MV-4-11 (cell line): ENCODE data around the gene UBE2QL1.
A peak's percentile ranks its signal among the peaks of the same experiment; 100 is the strongest.

Source experiments
- DNase-seq: peaks from one replicate; lab custom pipeline; 2025; lab: John Stamatoyannopoulos, UW

The UBE2QL1 gene

DNA sequence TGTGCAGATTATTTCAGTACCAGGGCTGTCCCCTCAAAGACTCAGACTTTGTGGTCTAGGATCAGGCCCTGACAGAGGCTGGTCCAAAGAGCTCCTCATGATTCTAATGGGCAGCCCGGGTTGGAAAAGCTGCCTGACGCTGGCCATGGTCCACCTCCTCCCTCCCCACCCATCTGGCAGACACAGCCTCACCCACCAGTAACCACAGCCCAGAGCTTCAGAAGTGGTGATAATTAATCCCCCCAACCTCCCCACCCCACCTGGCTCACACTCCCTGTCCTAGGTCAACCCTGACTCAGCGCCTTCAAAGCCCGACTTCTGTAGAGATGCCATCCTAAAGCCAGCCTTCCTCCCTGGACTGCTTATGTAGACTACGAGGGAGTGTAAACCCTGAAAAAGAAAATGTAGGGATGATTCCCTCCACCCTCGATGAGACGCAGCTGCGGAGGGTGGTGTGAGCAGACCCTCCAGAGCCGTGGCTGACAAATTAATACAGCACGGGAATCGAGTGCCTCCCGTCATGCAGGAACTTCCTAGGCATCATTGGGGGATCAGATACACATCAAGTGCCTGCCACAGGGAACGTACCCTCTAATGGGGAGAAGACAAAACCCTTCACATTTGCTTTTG, 7.0 kb downstream of the UBE2QL1 start:
- no peak for DNase-seq

DNA sequence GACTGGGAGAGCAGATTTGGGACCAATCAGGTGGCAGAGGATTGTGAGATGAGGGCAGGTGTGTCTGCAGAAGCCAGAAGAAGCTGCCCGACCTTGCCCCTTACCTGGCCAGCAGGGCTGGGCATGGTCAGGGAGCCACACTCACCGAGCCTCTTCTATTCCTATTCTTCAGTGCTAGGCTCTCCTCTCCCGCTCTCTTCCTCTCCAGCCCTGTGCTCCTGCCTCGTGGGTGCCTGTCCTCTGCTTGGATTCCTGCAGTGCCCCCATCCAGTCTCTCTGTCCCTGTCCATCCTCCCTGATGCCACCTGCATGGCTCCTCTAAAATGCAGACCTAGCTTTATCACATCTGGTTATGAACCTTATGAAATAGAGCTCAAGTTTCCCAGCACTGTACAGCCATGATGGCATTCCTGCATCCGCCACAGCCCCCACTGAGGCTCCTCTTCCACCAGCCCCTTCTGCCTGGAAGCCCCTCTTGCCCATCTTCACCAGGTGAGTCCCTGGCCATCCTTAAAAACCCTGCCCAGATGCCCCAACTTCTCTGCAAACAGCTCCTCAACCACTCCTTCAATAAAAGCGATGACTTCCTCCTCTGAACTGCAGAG, 8.2 kb downstream of the UBE2QL1 start:
- no peak for DNase-seq

DNA sequence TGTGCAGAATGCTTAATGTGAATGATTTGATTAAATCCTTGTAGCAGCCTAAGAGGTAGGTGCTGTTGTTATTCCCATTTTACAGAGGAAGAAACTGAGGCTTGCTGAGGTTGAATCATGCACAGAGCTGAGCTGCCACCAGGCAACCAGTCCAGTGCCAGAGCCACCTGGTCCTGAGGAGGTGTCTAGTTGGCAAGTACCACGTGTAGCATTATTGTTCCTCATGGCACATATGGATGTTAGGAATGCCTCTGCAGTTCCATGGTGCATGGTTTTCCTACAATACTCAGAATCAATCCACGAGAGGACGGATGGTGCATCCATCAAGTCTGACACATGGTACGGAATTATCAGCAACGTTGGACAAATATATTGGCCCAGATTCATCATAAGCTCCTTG, 8.9 kb downstream of the UBE2QL1 start:
- DNase-seq: no peak

- DNase-seq: no peak
Observed at GRCh38 chr5:6458833-6459232, 10.2 kb downstream of the UBE2QL1 start.

GRCh38 chr5:6459896-6460295, 11.2 kb downstream of the UBE2QL1 start:
- no peak for DNase-seq

- DNase-seq: no peak
Observed at GRCh38 chr5:6461006-6461405, 12.3 kb downstream of the UBE2QL1 start.

- no peak for DNase-seq
Observed at GRCh38 chr5:6461793-6462650, 13.4 kb downstream of the UBE2QL1 start.

DNA sequence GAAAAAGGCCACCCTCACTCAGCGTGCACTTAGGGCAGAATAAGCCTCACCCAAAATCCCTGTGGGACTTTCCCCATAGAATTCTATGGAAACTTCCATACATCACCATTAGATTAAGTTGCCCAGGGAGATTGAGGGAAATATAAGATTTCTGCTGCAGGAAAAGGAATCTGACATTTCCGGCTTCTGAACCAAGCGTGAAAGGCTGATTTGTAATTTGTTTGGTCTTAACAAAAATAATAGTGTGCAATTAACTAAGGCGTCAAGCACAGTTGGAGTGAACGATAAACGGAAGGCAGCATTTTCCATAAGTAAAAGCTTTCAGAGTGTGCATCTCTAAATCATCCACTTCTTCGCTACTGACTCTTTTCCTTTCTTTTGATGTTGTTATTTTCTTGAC, 14.0 kb downstream of the UBE2QL1 start:
- DNase-seq: no peak

DNA sequence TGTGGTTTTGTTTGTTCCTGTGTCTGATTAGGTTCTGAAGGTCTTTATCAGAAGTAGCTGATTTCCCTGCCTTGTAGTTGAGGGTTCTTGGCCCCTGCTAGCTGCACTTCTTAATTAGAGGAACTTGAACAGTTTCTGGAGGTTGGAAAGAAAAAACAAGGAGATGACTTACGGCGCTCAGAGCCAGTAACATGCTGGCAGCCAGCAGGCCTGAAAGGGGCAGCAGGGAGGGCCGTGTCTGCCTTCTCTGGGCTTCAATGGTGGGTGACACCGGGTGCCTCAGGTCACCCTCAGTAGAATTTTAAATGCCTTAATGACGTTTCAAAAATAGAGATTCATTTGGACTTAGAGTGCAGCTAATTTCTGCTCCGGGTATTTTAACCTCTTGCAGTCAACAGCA, 15.8 kb downstream of the UBE2QL1 start:
- DNase-seq: peak; percentile 10

GRCh38 chr5:6465831-6466790, 17.5 kb downstream of the UBE2QL1 start:
- DNase-seq: no peak

DNA sequence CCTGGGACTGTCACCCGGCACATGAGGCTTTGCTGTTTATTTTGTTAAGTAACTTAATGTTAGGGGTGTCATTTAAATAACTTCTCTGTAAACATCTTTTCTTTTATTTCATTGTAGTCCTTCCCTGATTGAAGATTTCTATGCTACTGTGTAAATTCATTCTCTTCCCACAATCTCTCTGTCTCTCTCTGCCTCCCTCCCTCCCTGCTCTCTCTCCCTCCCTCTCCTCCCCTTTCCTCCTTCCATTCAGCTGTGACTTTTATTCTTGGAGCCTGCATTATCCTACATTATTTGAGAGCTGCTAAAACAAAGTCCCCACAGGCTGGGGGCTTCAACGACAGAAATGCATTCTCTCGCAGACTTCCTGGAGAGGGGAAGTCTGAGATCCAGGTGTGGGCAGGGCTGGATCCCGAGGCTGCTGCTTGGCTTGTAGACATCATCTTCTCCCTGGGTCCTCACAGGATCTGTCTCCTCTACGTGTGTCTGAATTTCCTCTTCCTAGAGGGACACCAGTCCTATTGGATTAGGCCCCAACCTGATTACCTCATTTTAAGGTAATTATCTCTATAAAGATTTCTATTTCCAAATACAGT, 18.4 kb downstream of the UBE2QL1 start:
- DNase-seq: no peak

- DNase-seq: no peak
Observed at GRCh38 chr5:6467591-6467990, 18.9 kb downstream of the UBE2QL1 start.

GRCh38 chr5:6468104-6468503, 19.4 kb downstream of the UBE2QL1 start:
- no peak for DNase-seq

- DNase-seq: no peak
Observed at GRCh38 chr5:6468870-6469269, 20.2 kb downstream of the UBE2QL1 start.

- DNase-seq: no peak
Observed at GRCh38 chr5:6469836-6470235, 21.2 kb downstream of the UBE2QL1 start.

- DNase-seq: no peak
Observed at GRCh38 chr5:6470672-6471071, 22.0 kb downstream of the UBE2QL1 start.

- DNase-seq: no peak
Observed at GRCh38 chr5:6471252-6471651, 22.6 kb downstream of the UBE2QL1 start.

- DNase-seq: no peak
Observed at GRCh38 chr5:6472792-6473191, 24.1 kb downstream of the UBE2QL1 start.

- peak; percentile 2 for DNase-seq
Observed at GRCh38 chr5:6473284-6473683, 24.6 kb downstream of the UBE2QL1 start.

GRCh38 chr5:6475626-6476312, 27.1 kb downstream of the UBE2QL1 start:
- peak; percentile 6 for DNase-seq

- DNase-seq: no peak
Observed at GRCh38 chr5:6476313-6476661, 27.6 kb downstream of the UBE2QL1 start.
